Fibroblast of skin of back (primary cell): ENCODE results near the gene ZEB2.

Experiments
- DNase-seq: peaks from one replicate; pipeline ENCODE4 v3.0.0-alpha.2; 2013

ZEB2 gene

DNA sequence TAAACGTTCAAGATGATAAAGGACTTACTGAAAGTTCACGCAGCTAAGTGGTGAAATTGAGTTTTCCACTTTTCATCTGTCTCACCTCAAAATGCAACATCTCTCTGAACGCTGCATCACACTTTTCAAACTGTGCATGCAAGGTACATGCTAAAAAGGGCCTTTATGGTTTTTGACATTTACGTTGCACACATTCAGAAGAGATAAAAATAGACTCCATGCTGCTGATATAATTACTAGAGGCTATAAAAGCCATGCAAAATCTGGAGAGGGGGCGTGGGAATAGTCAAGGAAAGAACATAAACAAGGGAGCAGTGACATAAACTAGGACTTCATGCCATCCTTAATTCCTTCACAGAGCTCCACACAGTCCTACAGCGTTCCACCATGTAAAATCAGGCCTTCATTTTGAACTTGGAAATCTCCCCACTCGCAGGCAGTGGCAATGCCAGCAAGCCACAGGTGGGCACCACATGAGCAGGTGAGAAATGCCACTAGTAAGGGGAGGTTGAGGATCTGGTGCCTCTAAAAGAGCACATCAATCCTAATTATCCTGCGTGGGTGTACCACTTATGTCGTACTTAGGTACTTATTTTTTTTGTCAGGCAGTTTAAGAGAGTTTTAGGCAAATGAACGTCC is 71.4 kb downstream of the ZEB2 start:
- DNase-seq: no peak

DNA sequence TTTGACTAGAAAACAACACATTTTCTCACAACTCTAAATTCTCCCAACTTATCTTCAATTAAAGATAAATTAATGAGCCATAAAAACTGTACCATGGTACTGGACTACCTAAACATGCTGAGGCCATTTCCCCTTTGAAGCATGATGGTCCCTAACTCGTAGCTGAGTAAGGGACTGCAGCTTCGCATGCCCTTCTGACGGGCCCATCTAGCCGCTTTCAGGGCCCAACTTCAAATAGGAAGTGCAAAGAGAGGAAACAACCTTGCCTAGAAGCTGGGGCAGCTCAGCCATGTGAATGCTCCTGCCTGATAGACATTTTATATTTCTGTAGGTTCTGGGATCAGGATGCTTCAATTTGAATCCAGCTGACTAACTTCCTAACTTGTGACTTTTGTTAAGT is 72.4 kb downstream of the ZEB2 start:
- DNase-seq: no peak

- no peak for DNase-seq
These were observed 73.8 kb downstream of the ZEB2 start for GRCh38 chr2:144446136-144446535.

DNA sequence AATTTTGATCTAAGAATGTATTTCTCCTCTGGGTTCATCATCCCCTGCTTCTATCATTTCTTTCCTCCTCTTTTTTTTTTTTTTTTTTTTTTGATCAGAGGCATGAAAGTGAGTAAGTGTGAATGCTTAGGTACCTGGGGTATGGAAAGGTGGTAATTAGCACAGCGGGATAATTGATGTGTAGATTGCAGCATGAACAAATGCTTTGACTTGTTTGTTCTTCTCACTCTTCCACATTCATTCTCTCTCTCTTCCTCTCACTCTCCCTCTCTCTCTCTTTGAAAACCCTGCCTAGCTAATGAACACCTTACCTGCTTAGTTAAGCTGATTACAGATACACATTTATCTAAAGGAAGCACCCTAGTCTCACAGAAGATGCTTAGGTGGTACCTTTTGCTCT is 74.7 kb downstream of the ZEB2 start:
- DNase-seq: no peak

DNA sequence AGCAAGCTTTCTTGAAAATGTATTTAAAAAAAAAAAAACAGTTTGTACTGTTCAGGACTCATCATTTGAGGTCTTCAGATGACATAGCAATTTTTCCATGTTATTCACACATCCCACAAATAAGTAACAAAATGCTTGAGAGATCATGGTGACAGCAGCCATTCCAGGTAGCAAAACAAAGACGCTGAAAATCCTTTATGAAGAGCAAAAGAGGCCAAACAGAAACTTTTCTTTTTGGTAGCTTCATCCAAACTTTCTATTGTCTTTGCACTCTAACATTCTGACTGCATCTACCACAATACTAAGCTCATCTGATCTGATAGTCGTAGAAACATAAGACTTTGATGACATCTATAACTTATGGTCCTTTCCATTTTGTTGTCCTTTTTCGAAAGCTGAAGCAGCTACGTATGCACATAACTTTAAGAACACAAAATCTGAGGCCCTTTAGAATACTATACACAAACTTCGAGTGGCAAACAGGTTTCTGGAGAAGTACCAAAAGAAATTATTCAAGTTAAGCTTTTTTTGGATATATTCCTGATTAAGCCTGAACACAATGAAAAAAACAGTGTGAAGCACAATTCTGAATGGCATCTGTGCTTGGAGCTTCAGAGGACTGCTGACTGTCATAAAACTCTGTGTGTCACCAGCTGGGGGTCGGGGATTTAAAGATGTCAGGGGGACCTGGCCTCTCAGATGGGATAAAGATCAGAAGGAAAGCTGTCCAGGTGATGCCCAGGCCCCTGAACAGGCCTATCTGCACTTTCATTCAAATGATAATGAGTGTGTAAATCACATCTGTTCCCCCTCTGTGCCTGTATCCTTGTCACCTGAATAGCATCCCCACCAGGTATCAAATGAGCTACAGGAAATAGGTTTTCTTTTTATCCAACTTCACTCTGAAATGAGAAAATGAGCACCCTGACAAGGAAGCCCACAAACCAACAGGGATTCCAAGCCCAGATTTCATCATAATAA is 75.8 kb downstream of the ZEB2 start:
- no peak for DNase-seq

DNA sequence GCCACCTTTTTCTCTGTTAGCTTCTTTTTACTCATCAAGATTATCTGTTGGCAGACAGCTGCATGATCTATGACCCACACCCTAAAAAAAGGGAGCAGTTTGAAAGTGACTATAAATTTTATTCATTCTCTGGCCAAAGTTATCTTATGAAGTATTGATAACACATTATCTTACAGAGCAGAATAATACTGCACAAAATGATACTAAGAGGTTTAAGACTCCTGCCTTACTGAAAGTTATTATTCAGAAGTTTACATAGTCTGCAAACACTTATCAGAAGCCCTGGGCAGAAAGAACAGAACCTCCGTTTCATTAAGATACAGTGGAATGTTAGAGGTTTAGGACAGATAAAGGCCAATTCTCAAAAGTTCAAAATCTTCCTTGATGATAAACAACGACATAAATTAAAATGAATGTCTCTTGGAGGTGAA is 78.2 kb downstream of the ZEB2 start:
- DNase-seq: no peak

GRCh38 chr2:144439993-144440392 is 79.9 kb downstream of the ZEB2 start:
- no peak for DNase-seq

DNA sequence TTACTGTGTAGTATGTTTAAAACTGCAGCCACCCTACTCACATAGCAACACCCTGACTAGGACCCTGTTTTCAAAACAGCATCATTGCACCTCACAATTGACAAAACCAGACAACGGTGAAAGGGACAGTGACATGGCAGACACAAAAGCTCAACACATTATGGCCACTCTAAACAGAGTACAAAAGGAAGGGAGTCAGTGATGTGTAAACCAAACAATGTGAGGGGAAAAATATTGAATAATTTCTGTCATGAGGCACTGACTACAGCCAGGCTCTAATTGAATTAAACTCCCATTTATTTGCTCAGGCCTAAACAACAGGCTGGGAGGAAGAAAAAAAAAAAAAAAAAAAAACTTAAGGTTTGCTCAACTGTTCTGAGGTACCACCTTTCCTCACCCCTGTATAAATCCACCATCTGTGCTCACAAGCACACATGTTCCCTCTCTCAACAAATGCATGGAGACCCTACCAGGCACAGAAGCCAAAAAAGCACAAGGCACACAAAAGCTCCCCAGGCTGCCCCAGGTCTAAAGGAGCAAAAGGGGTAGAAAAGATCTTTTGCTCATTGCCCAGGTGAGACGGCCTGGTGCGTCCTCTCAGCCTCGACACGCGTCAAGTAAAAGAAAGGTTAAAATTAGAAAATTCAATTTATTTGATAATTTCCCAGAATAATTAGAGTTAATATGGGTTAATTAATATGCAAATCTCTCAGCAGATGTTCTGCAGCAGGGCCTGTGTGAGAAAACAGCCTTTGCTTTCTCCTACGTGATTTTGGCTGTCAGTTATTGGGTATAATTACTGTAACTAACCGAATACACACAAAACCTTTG is 80.9 kb downstream of the ZEB2 start:
- no peak for DNase-seq

- no peak for DNase-seq
These were observed 82.3 kb downstream of the ZEB2 start for GRCh38 chr2:144437636-144438035.

DNA sequence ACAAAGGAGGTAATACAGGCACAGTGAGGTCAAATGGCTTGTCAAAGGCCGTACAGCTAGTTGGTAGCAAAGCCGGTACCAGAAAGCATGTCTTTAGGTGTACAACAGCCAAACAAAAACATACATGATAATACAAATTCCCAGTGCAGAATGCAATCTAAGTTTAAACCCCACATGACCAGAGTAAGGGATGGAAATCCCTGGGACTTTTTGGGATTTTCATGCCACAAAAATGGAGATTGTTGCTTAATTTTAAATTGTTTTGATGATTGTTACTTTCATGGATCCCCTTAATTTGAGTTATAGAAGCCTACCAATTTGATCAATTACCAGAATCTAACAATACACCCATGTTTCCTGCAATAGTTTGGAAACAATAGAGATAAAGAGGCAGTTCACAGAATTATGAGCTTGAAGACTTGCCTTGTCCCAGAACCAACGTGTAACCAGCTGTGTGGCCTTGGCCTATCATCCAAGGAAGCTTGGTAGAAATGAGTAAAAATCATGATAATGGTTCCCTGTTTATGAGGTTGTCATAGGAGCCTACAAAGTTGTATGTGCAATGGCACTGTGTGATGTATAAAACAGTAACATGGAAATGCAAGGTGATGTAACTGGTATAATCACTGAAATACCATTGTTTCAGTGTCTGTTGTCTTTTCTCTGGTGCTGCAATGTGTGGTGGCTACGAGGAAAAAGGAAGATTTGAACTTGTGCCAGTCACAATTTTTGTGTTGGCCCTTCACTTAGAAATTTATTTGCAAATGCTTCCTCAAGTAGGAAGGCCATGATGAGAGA is 85.3 kb downstream of the ZEB2 start:
- DNase-seq: no peak

DNA sequence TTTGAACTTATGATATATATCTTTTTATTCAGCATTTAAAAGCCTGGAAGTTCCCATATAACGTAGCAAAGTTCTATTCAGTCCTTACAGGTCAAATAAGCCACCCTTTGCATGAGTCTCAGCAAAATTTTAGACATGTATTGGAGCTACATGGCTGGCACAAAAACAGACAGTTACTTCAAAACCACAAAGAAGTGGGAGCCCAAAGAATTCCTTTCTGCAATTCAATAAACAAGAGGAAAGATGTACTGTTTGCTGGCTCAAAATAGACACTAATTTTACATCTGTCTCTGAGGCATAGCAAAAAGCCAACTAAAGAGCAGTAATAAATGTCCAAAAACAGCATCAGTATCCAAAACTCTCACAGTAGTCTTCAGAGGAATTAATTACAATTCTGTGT is 87.0 kb downstream of the ZEB2 start:
- no peak for DNase-seq

DNA sequence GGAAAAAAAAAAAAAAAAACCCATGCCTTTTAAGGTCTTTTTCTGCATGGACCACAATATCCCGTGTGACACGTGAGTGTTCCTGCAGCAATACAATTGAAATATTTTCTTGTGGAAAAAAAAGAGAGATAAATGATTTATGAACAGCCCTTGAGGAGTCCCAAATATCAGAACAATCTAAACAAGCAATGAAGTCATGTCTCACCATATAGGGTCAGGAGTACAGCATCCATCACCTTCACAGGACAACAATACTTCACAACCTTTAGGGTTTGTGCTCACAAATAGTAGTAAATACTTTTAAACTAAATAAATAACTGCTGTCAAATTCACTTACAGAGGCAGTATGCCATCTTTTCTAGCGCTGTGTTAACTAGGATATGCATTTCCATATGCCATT is 87.9 kb downstream of the ZEB2 start:
- DNase-seq: no peak

DNA sequence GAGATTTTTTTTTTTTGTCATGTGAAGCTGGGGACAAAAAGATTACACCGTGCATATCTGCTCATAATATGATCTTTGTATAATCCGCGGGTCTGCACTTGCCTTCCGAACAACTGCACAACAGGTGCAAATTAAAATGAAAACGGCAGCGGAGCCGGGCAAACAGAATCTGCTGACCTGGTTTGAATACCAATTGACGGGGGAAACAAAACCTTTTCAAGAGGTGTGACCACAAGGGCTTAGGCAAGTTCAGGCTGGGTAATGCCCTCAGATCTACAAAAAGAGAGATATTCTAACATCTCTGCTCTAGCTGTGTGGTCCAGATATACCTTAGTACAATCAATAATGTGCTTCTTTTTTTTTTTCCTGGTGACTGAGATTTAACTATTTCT is 88.5 kb downstream of the ZEB2 start:
- DNase-seq: no peak

DNA sequence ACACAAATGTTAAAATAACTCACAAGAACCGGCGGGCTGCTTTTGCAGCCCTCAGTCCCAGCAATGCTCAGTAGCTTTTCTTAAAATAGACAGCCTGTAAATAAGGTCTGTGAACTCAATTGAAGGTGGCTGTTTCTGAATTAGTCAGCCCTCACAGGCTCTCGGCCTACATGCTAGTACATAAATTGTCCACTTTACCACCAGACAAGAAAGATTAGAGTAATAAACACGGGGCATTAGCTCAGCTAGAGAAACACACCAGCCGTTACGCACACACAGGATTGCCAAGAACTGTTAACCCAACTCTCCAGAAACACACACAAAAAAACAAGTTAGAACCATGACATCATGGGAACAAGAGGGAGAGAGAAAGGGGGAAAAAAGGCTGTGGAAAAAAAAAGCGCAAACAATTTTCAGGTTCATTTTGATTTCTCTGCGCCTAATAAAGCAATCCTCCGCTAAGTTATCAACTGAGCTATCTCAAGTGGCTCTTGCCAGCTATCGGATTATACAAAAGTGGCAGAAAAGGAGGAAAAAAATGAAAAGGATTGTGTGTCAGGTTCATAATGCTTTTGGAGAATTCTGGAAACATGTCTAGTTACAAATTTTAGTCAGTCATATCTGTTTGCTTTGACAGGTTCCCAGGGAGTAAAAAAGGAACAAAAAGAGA is 89.1 kb downstream of the ZEB2 start:
- DNase-seq: peak; percentile 37

GRCh38 chr2:144429396-144430112 is 90.4 kb downstream of the ZEB2 start:
- no peak for DNase-seq

- DNase-seq: peak; percentile 75
These were observed 92.9 kb downstream of the ZEB2 start for GRCh38 chr2:144426981-144427479.

- no peak for DNase-seq
These were observed 93.6 kb downstream of the ZEB2 start for GRCh38 chr2:144426355-144426754.

- DNase-seq: no peak
These were observed 95.2 kb downstream of the ZEB2 start for GRCh38 chr2:144424559-144425240.

GRCh38 chr2:144421606-144422510 is 98.1 kb downstream of the ZEB2 start:
- DNase-seq: no peak
